ENCODE data around the gene ATXN7L1.

ATXN7L1 gene

GRCh38 chr7:105876091-105876963 is at the start of gene ATXN7L1:
Gene ATXN7L1, minus strand, starts transcription at chr7:105876599. Its CDS starts 41 bp downstream, at chr7:105876558.
- peak; percentile 91 for DNase-seq

DNA sequence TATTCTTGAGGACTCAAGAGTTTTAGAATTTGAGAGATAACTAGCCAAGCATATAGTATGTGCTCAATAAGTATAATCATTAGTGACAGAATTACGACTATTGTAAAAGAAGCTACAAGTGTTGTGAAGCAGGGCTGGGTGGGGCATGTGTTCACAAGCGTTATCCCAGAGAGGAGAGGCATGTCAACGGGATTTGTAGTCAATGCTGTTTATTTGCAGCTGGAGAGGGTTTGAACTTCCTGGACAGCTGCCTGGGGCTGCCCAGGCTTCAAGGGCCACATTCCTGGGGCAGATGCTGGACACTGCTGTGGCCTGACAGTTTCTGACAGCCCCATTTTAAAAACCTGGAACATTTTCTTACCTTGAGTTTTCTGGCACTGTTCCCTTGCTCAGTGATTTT is 49.7 kb upstream of the ATXN7L1 start:
- no peak for DNase-seq

DNA sequence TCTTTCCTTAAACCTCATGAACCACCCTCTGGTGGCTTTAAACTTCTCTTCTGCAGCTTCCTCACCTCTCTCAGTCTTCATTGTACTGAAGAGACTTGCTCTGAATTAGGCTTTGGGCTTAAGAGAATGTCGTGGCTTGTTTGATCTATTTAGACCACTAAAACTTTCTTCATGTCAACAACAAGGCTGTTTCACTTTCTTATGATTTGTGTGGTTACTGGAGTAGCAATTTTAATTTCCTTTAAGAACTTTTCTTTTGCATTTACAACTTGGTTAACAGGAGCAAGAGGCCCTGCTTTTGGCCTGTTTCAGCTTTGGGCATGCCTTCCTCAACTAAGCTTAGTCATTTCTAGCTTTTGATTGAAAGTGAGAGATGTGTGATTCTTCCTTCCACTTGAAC is 48.5 kb upstream of the ATXN7L1 start:
- no peak for DNase-seq

GRCh38 chr7:105920766-105921165 is 44.4 kb upstream of the ATXN7L1 start:
- DNase-seq, result no peak

- no peak for DNase-seq
Observed at GRCh38 chr7:105917659-105918058, 41.3 kb upstream of the ATXN7L1 start.

- DNase-seq, result no peak
Observed at GRCh38 chr7:105916603-105917002, 40.2 kb upstream of the ATXN7L1 start.

DNA sequence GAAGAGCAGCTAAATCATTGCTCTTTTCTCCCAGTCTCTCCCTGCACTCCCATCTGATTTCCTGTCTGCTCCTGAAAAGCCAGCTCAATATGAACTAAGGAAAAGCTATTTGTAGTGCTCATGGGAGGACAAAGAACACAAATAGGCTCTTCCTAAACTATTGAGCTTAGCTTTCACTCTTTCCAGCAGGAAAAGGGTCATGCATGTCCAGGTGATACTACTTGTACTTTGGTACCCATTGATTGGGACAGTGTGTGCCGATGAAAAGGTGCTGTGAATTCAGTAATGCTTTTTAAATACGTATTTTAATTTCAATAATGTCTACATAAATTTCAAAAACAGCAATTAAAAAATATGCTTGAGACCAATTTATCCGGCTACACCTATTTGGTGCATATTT is 37.5 kb upstream of the ATXN7L1 start:
- DNase-seq, result no peak

DNA sequence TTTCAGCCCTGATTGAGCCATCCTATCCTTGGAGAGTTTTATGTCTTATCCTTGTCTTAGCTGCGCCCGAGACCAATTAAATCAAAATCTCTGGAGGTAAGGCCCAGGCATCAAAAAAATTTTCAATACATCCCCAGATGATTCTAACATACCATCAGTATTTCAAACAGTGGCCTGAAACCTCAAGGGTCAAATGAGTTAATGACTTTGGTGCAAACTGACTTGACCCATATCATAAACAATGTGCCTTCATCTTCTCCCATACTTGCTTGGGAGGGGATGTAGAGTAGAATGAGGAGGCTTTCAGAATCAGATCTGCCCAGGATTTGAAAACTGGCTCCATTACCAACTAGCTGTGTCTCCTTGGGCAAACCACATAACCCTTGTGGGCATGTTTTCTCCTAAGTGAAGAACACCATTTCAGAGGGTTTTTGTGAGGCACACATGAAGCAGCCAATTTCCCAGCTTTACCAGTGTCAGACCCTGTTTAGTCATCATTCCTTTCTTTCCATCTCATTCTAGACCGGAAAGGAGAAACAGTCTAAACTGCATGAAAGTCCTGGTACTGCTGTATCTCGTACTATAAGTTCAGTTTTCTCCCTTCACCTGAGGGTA is 35.7 kb upstream of the ATXN7L1 start:
- DNase-seq, result no peak

- DNase-seq, result no peak
Observed at GRCh38 chr7:105910172-105910571, 33.8 kb upstream of the ATXN7L1 start.

DNA sequence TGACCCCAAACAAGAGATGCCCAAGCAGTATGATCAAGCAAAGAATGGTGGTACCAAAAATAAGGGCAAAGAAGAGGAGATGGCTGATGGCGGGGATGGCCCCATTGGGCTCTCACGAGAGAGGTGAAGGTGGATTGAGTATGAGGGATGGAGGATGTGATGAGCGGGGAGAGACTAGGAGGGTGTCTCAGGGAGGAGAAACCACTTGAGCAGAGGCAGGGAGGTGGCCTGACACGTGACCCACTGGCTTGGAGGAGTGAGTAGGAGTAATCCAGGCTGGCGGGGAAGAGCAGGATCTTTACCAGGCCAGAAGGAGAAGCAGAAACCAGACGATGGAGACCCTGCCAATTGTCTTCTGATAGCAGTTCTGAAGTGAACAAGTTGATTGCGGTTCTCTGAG is 33.3 kb upstream of the ATXN7L1 start:
- no peak for DNase-seq

DNA sequence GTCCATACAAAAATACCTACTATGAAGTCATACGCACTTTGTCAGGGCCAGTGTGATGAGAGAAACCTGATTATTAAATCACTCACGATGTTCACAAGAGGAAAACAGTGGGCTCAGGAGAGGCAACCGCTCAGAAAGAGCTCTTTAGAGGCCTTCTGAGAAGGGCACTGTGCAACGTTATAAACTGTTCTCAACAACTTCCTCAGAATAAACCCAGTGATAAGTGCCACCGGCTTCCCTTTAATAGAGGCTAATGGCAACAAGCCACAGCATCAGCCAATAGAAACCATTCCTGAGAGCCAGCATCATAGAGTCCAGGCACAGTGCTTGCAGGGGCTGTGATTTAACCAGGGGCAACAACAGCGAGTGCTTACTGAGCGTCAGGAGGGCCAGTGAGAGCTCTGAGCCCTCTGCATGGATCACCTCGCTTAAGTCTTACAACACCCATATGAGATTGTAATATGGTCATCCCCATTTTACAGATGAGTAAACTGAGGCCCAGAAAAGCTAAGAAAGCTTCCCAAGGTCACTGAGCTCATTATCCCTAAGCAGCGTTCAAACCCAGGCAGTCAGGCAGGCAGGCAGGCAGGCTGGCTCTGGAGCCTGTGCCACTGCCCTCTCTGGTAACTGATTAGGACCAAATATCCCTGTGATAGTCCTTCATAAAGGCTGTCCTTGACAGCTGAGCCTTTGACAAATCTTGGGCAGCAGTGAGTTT is 30.9 kb upstream of the ATXN7L1 start:
- no peak for DNase-seq

DNA sequence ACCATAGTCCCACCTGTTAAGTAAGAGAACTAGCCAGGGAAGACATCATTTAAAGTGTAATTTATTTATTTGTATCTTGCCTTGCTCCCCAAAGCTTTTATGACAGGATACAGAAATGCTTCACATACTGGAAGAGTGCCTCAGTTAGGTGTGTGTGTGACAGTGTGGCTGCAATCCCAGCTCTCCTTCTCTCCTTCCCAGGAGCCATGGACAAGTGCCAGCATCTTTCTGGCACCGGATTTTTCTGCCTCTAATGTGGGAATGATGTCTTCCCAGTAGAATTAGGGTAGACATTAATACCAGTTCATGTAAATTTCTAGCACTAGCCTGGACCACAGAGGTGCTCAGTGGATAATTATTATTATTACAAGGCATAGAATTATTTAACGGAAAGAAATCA is 30.3 kb upstream of the ATXN7L1 start:
- no peak for DNase-seq

GRCh38 chr7:105905910-105906568 is 29.6 kb upstream of the ATXN7L1 start:
- DNase-seq, result no peak

DNA sequence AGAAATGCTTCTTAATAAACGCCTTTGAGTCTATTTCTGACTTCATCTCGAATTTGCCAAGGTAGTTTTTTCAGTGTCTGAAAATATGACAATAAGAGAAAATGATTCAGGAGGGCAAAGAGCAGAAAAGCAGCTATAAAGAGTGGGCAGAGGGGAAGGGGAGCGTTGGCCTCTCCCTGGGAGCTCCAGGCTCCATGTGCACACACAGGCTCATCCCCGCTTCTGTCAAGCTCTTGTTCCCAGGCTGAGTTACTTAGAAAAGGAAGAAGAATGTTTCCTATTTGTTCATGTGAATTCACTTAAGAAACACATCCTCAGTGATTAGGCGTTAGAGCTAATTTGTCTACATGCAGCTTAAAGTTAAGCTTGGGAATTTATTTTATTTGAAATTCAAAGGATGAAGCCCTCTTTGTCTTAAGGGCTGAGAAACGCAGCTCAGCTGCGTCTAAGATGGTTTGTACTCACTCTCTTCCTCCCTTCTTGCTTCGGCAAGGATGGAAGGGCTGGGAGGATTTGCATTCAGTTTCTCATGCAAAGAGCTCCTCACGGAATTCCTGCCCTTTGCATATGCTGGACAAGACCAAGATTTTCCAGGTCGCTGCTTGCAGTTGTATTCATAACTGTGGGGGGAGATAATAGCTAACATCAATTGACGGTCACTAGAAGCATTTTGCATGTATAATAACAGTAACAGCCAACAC is 29.0 kb upstream of the ATXN7L1 start:
- DNase-seq, result no peak

DNA sequence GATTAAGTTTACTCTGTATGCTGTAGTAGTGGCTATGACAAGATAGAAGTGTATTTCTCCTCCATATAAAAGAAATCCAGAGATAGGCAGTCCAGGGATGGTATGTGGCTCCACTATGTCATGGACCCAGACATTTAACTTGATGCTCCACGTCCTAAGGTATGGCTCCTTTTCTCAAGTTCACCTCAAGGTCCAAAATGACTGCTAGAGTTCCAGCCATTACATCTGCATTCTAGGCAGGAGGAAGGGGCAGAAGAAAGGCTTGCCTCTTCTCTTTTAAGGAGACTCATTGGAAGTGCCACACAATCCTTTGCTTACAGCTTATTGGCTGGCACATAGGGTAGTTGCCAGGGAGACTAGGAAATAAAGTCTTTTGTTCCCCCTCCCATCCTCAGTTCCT is 27.7 kb upstream of the ATXN7L1 start:
- DNase-seq, result no peak

- DNase-seq, result no peak
Observed at GRCh38 chr7:105902325-105902911, 26.0 kb upstream of the ATXN7L1 start.

- DNase-seq, result no peak
Observed at GRCh38 chr7:105897999-105898398, 21.6 kb upstream of the ATXN7L1 start.

- DNase-seq, result no peak
Observed at GRCh38 chr7:105896407-105896911, 20.1 kb upstream of the ATXN7L1 start.

GRCh38 chr7:105894131-105894530 is 17.7 kb upstream of the ATXN7L1 start:
- no peak for DNase-seq

- no peak for DNase-seq
Observed at GRCh38 chr7:105892387-105892786, 16.0 kb upstream of the ATXN7L1 start.

DNA sequence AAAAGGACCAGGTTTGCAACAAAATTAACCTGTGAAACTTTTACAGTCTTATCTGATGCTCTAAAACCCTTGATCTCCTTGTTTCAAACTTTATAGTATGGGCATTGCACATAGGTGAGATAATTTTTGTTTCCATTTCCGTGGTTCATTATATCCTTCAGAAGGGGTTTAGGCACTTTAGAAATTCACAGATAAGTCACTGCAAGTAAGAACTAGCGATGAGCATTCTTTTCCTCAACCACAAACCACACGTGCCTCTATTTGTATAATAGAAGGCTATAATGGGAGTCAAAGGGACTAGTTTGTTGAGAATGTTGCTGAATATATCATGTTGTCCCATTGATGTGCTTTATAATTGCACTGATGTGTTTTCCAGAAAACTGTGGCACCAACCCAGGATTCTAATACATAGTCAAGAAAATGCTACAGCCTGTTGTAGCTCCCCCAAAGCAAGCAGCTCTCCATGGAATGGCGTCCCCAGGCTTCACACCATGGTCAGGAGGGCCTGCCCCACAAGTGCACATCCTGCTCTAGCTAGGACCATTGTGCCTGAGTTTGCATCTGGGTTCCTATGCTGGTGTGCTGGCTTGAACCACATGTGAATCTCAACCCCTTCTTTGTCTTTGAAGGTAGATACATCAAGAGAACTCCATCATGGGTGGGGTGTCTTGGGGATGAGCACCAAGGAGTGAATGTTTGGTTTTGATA is 14.0 kb upstream of the ATXN7L1 start:
- DNase-seq, result no peak
